ENCODE measurements around the gene PTPRC.

PTPRC gene

DNA sequence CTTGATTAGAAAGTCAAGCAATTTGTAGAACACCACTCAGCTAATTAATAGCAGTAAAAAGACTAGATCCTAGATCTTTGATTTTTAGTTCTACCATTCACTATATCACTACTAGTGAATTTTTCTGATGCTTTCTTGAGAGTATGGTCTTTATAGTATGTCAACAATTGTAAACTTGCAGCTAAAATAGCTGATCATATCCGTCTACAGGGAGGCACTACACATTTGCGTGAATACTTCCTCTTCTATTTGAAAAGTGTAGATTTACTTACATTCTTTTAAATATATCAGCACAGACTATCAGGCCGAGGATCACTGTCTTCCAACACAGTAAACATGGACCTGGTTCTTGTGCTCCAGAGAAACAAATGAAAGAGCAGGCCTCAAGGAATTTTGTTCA, 18.6 kb upstream of the PTPRC start:
- no peak for DNase-seq (ENCODE audit: low read depth)

DNA sequence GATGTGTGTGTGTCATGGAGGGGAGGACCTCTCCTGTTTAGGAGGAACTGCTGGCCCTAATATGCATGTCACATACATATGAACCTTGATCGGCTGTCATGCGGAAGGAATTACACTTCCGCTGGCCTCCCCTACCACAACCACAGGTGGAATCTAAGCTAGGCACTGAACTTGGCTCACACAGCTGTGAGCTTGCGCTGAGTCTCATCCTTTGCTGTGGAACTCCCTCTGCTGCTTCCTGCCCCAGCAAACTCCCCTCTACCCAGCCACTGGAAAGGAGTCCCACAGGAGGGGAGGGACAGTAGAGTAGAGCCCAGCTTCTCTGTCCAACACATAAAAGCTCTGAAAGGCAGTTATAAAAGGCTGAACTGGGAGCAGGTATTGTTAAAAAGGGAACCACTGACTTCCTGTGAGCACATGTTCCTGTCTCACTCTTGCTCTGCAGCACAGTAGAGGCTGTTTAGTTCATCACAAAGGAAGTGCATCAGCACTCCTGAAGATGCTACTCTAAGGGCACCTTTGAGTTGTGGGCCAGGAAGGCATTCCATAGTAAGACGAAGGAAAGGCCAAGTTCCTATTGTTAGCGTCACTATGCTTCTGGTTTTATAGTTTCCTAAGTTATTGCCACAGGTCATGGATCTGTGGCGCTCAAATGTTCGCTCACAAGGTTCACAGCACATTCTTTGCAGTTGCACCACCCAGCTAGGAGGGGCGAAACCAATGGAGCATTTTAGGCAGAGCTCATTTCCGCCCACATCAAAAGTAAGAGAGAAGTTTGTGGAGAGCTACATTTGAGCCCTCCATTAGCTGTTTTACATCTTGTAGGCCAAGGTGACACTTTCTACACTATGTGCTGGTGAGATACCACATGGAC, 17.7 kb upstream of the PTPRC start:
- DNase-seq (ENCODE audit: low read depth), result peak; percentile 46

GRCh38 chr1:198622001-198622400, 16.8 kb upstream of the PTPRC start:
- DNase-seq (ENCODE audit: low read depth), result no peak

DNA sequence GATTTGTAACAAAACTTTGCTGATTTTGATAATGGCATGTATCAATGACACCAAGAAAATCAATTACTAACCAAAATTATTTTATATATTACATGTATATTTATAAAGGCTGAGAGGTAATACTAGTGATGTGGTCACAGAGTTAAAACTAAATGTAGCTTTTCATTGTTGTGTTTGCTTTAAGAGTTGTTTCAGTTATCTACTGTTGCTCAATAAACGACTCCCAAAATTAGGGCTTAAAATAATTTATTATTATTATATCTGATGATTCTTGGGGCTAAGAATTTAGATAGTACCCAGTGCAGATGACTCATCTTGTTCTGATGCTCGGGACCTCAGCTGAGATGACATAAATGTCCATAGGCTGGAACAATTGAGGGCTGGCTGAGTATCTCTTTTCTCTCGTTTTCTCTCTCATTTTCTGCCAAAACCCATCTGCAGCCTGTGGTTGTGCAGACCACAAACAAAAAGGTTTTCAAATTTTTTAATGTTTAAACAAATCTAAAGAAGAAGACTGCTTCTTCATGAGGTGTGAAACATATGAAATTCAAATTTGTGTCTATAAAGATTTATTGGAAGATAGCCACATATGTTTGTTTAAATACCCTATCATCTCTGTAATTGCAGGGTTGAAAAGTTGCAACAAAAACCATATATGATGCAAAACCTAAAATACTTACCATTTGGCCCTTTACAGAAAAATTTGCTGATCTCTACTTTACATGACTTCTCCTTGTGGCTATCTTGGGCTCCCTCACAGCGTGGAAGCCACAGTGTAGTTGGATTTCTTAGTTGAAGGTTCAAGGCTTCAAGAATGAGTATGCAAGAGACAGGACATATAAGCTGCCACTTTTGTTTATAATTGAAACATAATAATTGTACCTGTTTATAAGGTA, 14.8 kb upstream of the PTPRC start:
- DNase-seq (ENCODE audit: low read depth), result no peak

GRCh38 chr1:198624648-198624980, 14.2 kb upstream of the PTPRC start:
- no peak for DNase-seq (ENCODE audit: low read depth)

- DNase-seq (ENCODE audit: low read depth), result no peak
Measured at GRCh38 chr1:198627436-198628066, 11.3 kb upstream of the PTPRC start.

DNA sequence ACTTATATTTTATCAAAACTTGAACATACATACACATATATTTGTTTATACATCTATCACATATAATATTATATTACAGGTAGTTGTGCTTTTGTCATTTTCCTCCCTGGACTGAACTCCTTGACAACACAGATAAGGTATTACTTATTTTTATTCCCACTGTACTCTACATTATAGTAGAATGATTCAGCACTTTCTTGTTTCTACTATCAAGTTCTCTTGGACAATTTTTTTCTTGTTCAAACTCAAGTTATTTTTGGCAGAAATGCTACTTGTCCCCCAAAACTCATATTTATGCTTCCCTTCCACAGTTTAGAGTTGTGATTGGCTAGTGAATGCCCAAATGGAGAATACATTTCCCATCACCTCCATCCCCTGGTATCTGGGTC, 10.8 kb upstream of the PTPRC start:
- DNase-seq (ENCODE audit: low read depth), result no peak

DNA sequence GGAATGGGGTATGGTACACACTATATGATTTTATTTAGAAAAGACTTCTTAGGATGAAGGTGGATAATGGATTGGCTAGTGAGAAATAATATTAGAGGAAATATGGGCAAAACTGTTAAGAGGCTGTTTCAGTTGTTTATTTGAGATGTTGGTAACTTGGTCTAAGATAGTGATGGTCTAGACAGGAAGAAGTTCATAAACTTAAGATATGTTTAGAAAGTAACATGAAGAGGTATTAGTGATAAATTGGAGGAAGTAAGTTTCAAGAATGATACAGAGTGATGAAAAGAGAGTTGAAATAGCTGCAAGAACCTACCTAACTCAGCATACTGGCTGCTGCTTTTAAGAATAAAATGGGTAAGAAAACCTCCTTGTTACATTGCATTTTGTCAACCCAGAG, 9.2 kb upstream of the PTPRC start:
- no peak for DNase-seq (ENCODE audit: low read depth)

DNA sequence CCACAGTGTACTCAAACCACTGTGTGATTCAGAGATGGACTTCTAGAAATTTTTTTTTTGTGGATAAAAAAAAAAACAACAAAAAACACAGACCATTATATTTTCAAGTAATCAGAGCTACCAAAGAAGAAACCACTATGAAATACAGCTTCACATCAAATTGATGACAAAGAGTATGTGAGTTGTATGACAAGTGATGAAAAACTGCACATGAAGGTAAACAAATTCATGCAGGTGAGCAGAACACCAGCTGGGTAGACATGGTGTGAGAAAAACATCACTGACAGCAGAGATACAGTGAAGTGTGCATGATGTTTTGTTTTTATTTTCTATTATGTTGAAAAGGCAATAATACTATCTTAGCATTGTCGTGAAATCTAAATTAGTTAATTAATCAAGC, 8.0 kb upstream of the PTPRC start:
- no peak for DNase-seq (ENCODE audit: low read depth)

- DNase-seq (ENCODE audit: low read depth), result no peak
Measured at GRCh38 chr1:198631292-198631691, 7.5 kb upstream of the PTPRC start.

DNA sequence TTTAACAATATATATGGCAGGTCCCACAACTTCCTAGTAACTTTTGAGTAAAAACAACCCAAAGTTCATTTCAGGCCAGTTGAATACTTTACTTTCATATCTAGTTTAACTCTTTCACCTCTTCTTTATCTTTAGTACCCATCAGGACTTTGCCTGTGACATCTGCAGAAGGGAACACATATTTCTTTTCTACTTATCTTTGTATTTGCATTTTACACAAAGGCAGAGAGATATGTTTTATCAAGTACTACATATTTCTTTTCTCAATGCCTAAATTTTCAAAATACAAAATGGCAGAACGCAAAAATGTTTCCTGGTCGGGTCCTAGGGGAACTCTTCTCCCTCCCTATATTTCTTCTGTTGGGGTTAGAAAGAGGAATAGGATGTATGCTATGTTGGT, 6.8 kb upstream of the PTPRC start:
- DNase-seq (ENCODE audit: low read depth), result no peak

GRCh38 chr1:198633675-198634121, 5.1 kb upstream of the PTPRC start:
- no peak for DNase-seq (ENCODE audit: low read depth)

DNA sequence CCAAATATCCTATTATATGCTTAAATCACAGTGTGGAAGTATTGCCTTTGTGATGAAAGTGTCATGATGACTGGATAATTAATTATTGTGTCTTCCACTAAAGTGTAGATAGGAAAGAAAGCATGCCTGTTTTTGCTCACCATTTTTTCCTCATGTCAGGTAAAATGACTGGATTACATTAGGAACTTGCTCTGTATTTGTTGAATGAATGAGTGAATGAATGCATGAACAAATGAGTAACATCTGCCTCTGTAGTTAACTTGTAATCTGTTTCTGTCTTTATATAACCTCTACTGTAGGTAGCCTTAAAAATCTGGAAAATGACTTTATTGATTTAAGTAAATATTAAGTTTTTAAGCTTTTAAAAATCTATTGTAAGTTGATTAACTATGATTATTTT, 2.9 kb upstream of the PTPRC start:
- DNase-seq (ENCODE audit: low read depth), result no peak

- DNase-seq (ENCODE audit: low read depth), result no peak
Measured at GRCh38 chr1:198636391-198636790, 2.4 kb upstream of the PTPRC start.

GRCh38 chr1:198637157-198637556, 1.7 kb upstream of the PTPRC start:
- no peak for DNase-seq (ENCODE audit: low read depth)

GRCh38 chr1:198637916-198638437, 863 bp upstream of the PTPRC start:
- DNase-seq (ENCODE audit: low read depth), result no peak

DNA sequence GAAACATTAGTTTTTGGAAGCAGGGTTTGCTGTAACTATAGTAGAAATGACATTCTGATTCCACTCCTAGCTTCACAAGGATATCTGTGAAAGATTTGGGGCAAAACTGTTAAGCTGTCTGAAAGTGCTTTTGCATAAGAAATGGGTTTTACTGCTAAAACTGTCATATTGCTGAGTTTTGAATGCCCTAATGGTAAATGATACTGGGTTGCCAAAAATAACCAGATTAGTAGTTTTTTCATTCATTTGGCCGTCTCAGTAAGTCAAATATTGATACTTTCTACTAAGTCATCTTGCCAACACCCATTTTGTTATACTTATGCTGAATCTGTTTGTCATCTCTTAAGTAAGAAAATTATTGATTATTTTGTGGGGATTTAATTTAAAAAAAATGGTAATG, 399 bp upstream of the PTPRC start:
- no peak for DNase-seq (ENCODE audit: low read depth)

- no peak for DNase-seq (ENCODE audit: low read depth)
Measured at GRCh38 chr1:198639671-198640143, 867 bp downstream of the PTPRC start.

DNA sequence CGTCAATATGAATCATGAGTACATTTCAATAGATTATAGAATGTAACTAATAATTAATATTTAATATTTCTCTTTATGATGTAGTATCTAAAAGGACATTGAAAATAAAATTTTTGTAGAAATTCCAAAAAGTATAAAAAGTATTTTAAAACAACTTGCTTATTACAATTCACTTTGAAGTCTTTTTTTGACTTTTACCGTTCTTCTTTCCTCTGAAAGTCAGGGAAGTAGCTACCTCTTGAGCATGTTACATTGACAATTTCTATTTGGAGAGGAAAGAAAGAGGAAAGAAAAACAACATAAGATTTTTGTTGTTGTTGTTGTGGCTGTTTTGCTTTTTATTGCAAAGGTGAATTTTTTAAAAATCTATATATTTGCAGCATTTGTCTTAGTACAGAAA, 1.3 kb downstream of the PTPRC start:
- DNase-seq (ENCODE audit: low read depth), result no peak

DNA sequence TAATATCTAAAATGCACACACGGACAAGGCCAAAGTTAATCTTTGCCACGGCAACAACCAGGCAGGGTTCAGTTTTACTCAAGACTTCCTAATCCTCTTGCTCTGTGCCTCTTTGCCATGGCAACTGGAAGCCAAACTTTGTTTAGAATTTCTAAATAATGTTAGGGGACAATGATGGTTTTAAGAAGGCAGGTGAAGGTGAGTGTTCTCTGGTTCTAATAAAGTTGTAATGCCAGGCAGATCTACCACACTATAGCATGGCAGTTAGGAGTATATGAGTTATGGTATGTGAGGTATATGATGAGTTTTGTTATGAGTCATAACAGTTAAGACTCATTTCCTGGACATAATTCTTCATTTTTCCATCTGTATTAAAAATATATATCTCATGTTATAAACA, 2.7 kb downstream of the PTPRC start:
- DNase-seq (ENCODE audit: low read depth), result no peak

- DNase-seq (ENCODE audit: low read depth), result no peak
Measured at GRCh38 chr1:198641966-198642668, 3.3 kb downstream of the PTPRC start.

- DNase-seq (ENCODE audit: low read depth), result no peak
Measured at GRCh38 chr1:198642983-198643382, 4.1 kb downstream of the PTPRC start.
